Mucosa of descending colon (tissue), 3 donors: ENCODE measurements around the gene MESP1. TPM values are rescaled to one million over a fixed set of nuclear protein-coding genes. Genes with fewer than 3 reads are reported as not detected.

Experiments used
- ATAC-seq: fragments of 200-7000 bp; cut with Tn5 transposase; one replicate; pipeline ENCODE4 v1.9.1; 2020; ENCODE audit warnings: mild to moderate bottlenecking, moderate library complexity
- DNase-seq, 3 donors: peaks; one replicate each; pipeline ENCODE4 v3.0.0-alpha.2; 2020
- H3K36me3 ChIP-seq: fragments of 200-600 bp; one replicate; pipeline ENCODE4 v1.8.0; 2021; ENCODE audit warnings: low read depth, mild to moderate bottlenecking
- H3K4me1 ChIP-seq: fragments of 200-600 bp; one replicate; pipeline ENCODE4 v1.8.0; 2021; ENCODE audit warnings: low read depth, mild to moderate bottlenecking
- H3K4me3 ChIP-seq: fragments of 200-600 bp; one replicate; pipeline ENCODE4 v1.8.0; 2021; ENCODE audit warnings: mild to moderate bottlenecking
- H3K9me3 ChIP-seq: fragments of 200-600 bp; one replicate; pipeline ENCODE4 v1.8.0; 2021; ENCODE audit warnings: mild to moderate bottlenecking
- CTCF ChIP-seq: fragments of 200-600 bp; IDR thresholded peaks from one replicate; pipeline ENCODE4 v1.8.0; 2022; ENCODE audit warnings: antibody characterized with exemption, mild to moderate bottlenecking
- intact Hi-C, 2 donors: fragments of 100-400 bp; cut with DNase I in 1 of 2; cut with micrococcal nuclease in 1 of 2; formaldehyde crosslinking; loops; one replicate each; pipeline versions ENCODE4 v1.11.0 to v1.11.1; 2022; cut with DNase I, micrococcal nuclease
- total RNA-seq, 3 donors: library from RNA; stranded (reverse); fragmentation: NEBNext Ultra II Directional in 2 of 3; extraction: Animal tissue kit (Norgen Biotek cat#: 25700) in 2 of 3; gene quantifications; one replicate each; pipeline versions ENCODE4 v1.2.1 to v1.2.4, GENCODE V29; 2021 to 2023
- donor health status: DM: no; HTN: no; CAD: no; lungs with moderate emphysema.
- donor health status: DM: no; HTN: no; CAD: no.
- donor health status: DM: no; HTN: yes; CAD: no.

The MESP1 gene
- total RNA-seq, 3 donors from 2014 or later: 4.6 to 10.2 (median 8.5) TPM

DNA sequence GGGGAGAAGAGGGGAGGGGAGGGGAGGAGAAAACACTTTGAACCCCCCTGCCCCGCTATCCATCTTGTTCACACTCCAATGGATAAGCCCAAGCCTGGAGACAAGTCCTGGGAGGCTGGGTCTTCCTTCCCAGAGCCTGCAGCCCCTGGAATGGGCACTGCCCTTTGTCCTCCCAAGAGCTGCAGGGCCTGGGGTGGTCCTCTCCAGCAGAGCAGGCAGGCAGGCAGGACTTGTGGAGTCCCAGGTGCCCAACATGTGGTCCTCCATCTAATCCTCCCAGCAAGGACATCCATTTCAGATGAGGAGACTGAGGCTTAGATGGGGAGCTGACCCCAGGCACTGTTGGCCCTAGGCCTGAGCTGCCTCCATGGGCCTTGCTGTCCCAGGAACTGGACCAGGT, 14.6 kb upstream of the MESP1 start:
- Histone ChIP-seq H3K9me3 (no peaks in the 10 kb centered on the region), H3K4me3 (no peak overlapping the region), H3K4me1 (peaks cover 20% of the 10 kb centered on the region), H3K36me3 (no peaks in the 10 kb centered on the region)
- DNase-seq (no peak), ATAC-seq (no peak)
- intact Hi-C loops: no loop called here
- TF ChIP-seq CTCF: no peak

GRCh38 chr15:89761929-89762328, 10.9 kb upstream of the MESP1 start:
- intact Hi-C loops: loop anchor here in 1 of 2 donors (5.0 kb wide), 1 partner anchor 110 kb away; no protein-coding TSS in a partner anchor
- DNase-seq (peak; percentile 60 to 68 (median 62)), ATAC-seq (peak; percentile 81)
- Histone ChIP-seq H3K36me3 (no peaks in the 10 kb centered on the region), H3K4me1 (peaks cover 24% of the 10 kb centered on the region), H3K9me3 (no peaks in the 10 kb centered on the region), H3K4me3 (no peak overlapping the region)
- no peak for TF ChIP-seq CTCF

DNA sequence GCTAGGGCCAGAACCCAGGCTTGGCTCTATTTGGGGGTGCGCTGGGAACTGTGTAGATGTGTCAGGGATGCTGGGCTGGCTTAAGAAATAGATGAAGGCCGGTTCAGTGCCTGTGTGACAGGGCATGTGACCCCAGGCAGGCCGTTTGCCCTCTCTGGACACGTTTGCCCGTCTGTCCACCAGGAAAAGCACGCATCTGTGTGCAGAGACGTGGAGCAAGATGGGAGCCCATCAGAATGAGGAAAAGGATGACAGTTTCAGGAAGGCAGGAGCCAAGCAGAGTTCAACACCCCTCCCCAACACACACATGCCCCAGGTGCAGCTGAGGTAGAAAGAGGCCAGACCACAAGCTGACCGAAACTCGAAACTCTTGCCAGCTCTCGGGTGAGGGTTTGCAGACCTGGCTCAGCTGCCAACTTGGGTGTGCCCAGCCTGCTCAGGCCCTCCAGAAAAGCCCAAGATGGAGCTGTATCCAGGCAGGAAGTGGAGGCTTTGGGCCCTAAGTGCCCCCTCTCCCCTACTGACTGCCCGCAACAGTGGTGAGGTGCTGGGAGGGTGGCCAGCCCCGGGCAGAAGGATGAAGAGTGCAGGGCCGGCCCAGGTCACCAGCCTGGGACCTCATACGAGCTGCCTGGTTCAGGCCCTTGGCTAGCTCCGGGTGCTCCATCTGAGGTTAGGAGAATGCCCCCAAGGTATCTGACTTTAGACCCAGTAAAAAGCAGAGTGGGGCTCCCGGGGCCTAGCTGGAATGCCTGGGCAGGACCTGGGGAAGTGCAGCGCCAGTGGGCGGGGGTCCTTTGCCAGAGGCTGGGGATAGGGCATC, 10.2 kb upstream of the MESP1 start:
- Histone ChIP-seq H3K4me1 (peaks cover 24% of the 10 kb centered on the region), H3K9me3 (no peaks in the 10 kb centered on the region), H3K4me3 (no peak overlapping the region), H3K36me3 (no peaks in the 10 kb centered on the region)
- ATAC-seq (peak; percentile 37), DNase-seq (peak; percentile 46 to 55 (median 48))
- intact Hi-C loops: loop anchor here in 1 of 2 donors (5.0 kb wide), 1 partner anchor 111 kb away; no protein-coding TSS in a partner anchor
- TF ChIP-seq CTCF: no peak

DNA sequence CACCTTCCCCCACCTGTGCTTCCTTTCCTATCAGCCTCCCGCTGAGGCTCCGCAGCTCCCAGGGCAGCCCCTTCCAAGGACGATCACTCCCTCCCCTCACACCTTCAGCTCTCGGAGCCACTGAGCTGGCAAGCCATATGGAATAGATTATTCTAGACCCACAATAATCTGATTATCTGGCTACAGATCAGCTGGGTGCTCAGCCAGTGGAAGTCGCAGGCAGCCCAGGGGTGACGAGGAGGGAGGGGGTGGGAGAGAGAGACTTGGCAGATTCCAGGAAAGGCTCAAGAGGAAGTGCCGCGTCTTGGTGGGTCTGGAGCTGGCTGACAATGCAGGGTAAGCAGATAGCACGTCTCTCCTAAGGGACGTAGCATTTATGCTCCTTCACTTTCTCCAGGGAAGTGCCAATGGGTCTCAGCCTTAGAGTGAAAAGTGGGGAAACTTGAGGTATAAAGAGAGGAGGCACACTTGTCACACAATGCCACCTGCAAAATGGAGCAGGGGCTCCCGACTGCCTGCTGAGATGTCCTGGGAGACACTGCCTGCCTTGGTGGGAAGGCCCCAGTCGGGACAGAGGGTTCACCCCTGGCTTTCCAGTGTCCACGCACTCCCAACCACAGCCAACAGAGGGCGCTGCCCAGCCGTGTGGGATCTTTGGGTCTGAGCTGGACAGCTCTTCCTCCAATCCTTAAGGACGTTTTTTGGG, 9.4 kb upstream of the MESP1 start:
- no peak overlapping the region for H3K4me3 ChIP-seq
- peak; percentile 87 to 94 (median 93) for DNase-seq
- no peaks in the 10 kb centered on the region for H3K9me3 ChIP-seq
- intact Hi-C loops: loop anchor here in 1 of 2 donors (5.0 kb wide), 1 partner anchor 112 kb away; no protein-coding TSS in a partner anchor
- H3K36me3 ChIP-seq: no peaks in the 10 kb centered on the region
- peaks cover 24% of the 10 kb centered on the region for H3K4me1 ChIP-seq
- peak; percentile 93 for ATAC-seq
- TF ChIP-seq CTCF: peak; percentile 92

DNA sequence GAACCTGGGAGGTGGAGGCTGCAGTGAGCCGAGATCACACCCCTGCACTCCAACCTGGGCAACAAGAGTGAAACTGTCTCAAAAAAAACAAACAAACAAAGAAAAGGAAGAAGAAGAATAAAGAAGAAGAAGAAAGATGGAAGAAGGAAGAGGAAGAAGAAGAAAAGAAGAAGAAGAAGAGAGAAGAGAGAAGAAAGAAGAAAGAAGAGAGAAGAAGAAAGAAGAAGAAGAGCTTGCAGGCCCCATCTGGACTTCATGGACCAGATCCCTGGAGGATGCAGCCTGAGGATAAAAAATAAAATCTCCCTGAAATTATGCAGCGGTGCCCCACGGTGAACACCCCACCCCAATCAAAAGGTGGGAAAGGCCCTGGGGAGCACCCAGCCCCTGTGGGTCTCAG, 8.8 kb upstream of the MESP1 start:
- Histone ChIP-seq H3K36me3 (no peaks in the 10 kb centered on the region), H3K9me3 (no peaks in the 10 kb centered on the region), H3K4me1 (peaks cover 24% of the 10 kb centered on the region), H3K4me3 (no peak overlapping the region)
- ATAC-seq: no peak
- intact Hi-C loops: loop anchor here (5.0 kb wide), 1 partner anchor 112 kb away; no protein-coding TSS in a partner anchor
- no peak for DNase-seq
- no peak for TF ChIP-seq CTCF
